Right renal cortex interstitium (tissue), 3 donors: ENCODE data around the gene C1orf87. TPM values are rescaled to one million over a fixed set of nuclear protein-coding genes. Genes with fewer than 3 reads are reported as not detected.

Experiments
- DNase-seq, 3 donors: peaks; one replicate each; pipeline ENCODE4 v3.0.0-alpha.2; 2013; ENCODE audit warnings: low read depth in 3 of 3, low spot score in 2 of 3
- polyA plus RNA-seq, 3 donors: library from polyadenylated mRNA; unstranded; fragments of 120-200 nt; gene quantifications; one replicate each; pipeline ENCODE4 v1.2.1, GENCODE V29; 2013; ENCODE audit not compliant: insufficient read length in 3 of 3

C1orf87 gene
- under 1 TPM; 0.25 to 0.47 (median 0.27) TPM for polyA plus RNA-seq

- no peak for DNase-seq
Measured at GRCh38 chr1:60073605-60074278, at the start of gene C1orf87. Gene C1orf87 (minus strand): TSS chr1:60073770. CDS start chr1:60072643, 1,127 bp downstream.

GRCh38 chr1:60118085-60118484 lies 44.5 kb upstream of the C1orf87 start:
- no peak for DNase-seq

GRCh38 chr1:60114745-60115318 lies 41.3 kb upstream of the C1orf87 start:
- DNase-seq = peak in 1 of 3 donors; percentile 10

GRCh38 chr1:60113596-60113995 lies 40.0 kb upstream of the C1orf87 start:
- no peak for DNase-seq

GRCh38 chr1:60113028-60113427 lies 39.5 kb upstream of the C1orf87 start:
- DNase-seq = no peak

- no peak for DNase-seq
Measured at GRCh38 chr1:60111716-60112115, 38.1 kb upstream of the C1orf87 start.

- no peak for DNase-seq
Measured at GRCh38 chr1:60111118-60111517, 37.5 kb upstream of the C1orf87 start.

- peak; percentile 36 to 67 (median 40) for DNase-seq
Measured at GRCh38 chr1:60108196-60108595, 34.6 kb upstream of the C1orf87 start.

- no peak for DNase-seq
Measured at GRCh38 chr1:60103186-60103585, 29.6 kb upstream of the C1orf87 start.

GRCh38 chr1:60102267-60103061 lies 28.9 kb upstream of the C1orf87 start:
- no peak for DNase-seq

- DNase-seq = no peak
Measured at GRCh38 chr1:60101516-60101915, 27.9 kb upstream of the C1orf87 start.

GRCh38 chr1:60091195-60091715 lies 17.7 kb upstream of the C1orf87 start:
- DNase-seq = no peak

GRCh38 chr1:60090655-60091054 lies 17.1 kb upstream of the C1orf87 start:
- DNase-seq = no peak

- no peak for DNase-seq
Measured at GRCh38 chr1:60088620-60089155, 15.1 kb upstream of the C1orf87 start.

GRCh38 chr1:60087681-60088080 lies 14.1 kb upstream of the C1orf87 start:
- no peak for DNase-seq

GRCh38 chr1:60078182-60078581 lies 4.6 kb upstream of the C1orf87 start:
- no peak for DNase-seq

GRCh38 chr1:60071296-60071695 lies 2.3 kb downstream of the C1orf87 start:
- DNase-seq = no peak

GRCh38 chr1:60069691-60070090 lies 3.9 kb downstream of the C1orf87 start:
- DNase-seq = no peak

GRCh38 chr1:60068393-60069045 lies 5.1 kb downstream of the C1orf87 start:
- no peak for DNase-seq

- DNase-seq = no peak
Measured at GRCh38 chr1:60066001-60066400, 7.6 kb downstream of the C1orf87 start.

GRCh38 chr1:60065199-60065598 lies 8.4 kb downstream of the C1orf87 start:
- DNase-seq = no peak
